K562 (cell line): ENCODE results near the gene ECHDC3. TPM values are rescaled to one million over a fixed set of nuclear protein-coding genes. Genes with fewer than 3 reads are reported as not detected.

Experiments used
- ARNT ChIP-seq, 2 experiments: fragments of 450-650 bp; IDR thresholded peaks; 2 replicates each; pipeline ENCODE4 v1.6.1; 2016; ENCODE audit warnings: mild to moderate bottlenecking in 1 of 2
- ATF7 ChIP-seq: fragments of 450-650 bp; IDR thresholded peaks from 2 replicates; pipeline ENCODE4 v1.7.1; 2014; ENCODE audit warnings: mild to moderate bottlenecking, moderate library complexity
- CBX5 ChIP-seq: IDR thresholded peaks from 2 replicates; pipeline ENCODE4 v1.6.1; 2014; ENCODE audit warnings: low read depth, borderline replicate concordance
- CCAR2 ChIP-seq: fragments of 200-400 bp; formaldehyde crosslinking; IDR thresholded peaks from 2 replicates; pipeline ENCODE4 v1.6.1; 2017; ENCODE audit warnings: mild to moderate bottlenecking, low read depth, low read length
- EP300 ChIP-seq: IDR thresholded peaks from 2 replicates; pipeline ENCODE4 v1.6.1; 2012; ENCODE audit warnings: low read length, improper control_type of control experiment
- KDM5B ChIP-seq: fragments of 200-600 bp; sonication (generic); IDR thresholded peaks from 2 replicates; pipeline ENCODE4 v1.6.1; 2012; ENCODE audit warnings: low read depth, mild to moderate bottlenecking, moderate library complexity, low read length, control low read depth, inconsistent platforms; ENCODE audit not compliant: insufficient replicate concordance
- MYBL2 ChIP-seq, 2 experiments: fragments of 450-650 bp in 1 of 2; sonication (generic) in 1 of 2; formaldehyde crosslinking in 1 of 2; IDR thresholded peaks; 2 replicates each; pipeline versions ENCODE4 v1.6.1 to v1.8.1; 2017 to 2022; ENCODE audit warnings: borderline replicate concordance in 1 of 2, inconsistent platforms in 1 of 2, low read depth in 1 of 2, mild to moderate bottlenecking in 1 of 2, missing genetic modification reagents in 1 of 2, moderate library complexity in 1 of 2
- NR2C2 ChIP-seq, 2 experiments: fragments of 200-800 bp in 1 of 2; sonication (Bioruptor generic) in 1 of 2; sonication (generic) in 1 of 2; formaldehyde crosslinking in 1 of 2; IDR thresholded peaks; 2 replicates each; pipeline versions ENCODE4 v1.6.1 to v1.8.0; 2016 to 2022; ENCODE audit warnings: mild to moderate bottlenecking in 1 of 2, missing compliant biosample characterization in 1 of 2, missing genetic modification characterization in 1 of 2, missing genetic modification reagents in 1 of 2
- POLR2G ChIP-seq: fragments of 200-400 bp; formaldehyde crosslinking; IDR thresholded peaks from 2 replicates; pipeline ENCODE4 v1.6.1; 2017; ENCODE audit warnings: low read depth, mild to moderate bottlenecking, antibody characterized with exemption, low read length, moderate library complexity
- RBBP5 ChIP-seq: fragments of 200-600 bp; sonication (generic); IDR thresholded peaks from 2 replicates; pipeline ENCODE4 v1.6.1; 2012; ENCODE audit warnings: borderline replicate concordance, mild to moderate bottlenecking, low read length, control low read depth, inconsistent platforms; ENCODE audit not compliant: insufficient read depth, poor library complexity, severe bottlenecking
- TEAD2 ChIP-seq: fragments of 450-650 bp; IDR thresholded peaks from 2 replicates; pipeline ENCODE4 v1.6.1; 2016; ENCODE audit warnings: missing genetic modification characterization, control low read depth, missing compliant biosample characterization
- YBX1 ChIP-seq: fragments of 450-650 bp; IDR thresholded peaks from 2 replicates; pipeline ENCODE4 v1.7.1; 2016; ENCODE audit warnings: mild to moderate bottlenecking
- ZNF551 ChIP-seq: fragments of 250-450 bp; sonication (Bioruptor Pico); IDR thresholded peaks from 2 replicates; pipeline ENCODE4 v1.5.0; 2021; ENCODE audit warnings: mild to moderate bottlenecking, moderate library complexity
- ZNF57 ChIP-seq: fragments of 450-650 bp; formaldehyde crosslinking; IDR thresholded peaks from 2 replicates; pipeline ENCODE4 v1.4.0; 2020; ENCODE audit warnings: mild to moderate bottlenecking, moderate library complexity
- ZNF766 ChIP-seq: fragments of 200-800 bp; sonication (Bioruptor generic); conservative IDR thresholded peaks from 2 replicates; pipeline ENCODE4 v1.6.1; 2016; ENCODE audit warnings: missing genetic modification characterization, missing compliant biosample characterization
- ZNF77 ChIP-seq: fragments of 250-450 bp; sonication (Bioruptor Pico); IDR thresholded peaks from 2 replicates; pipeline ENCODE4 v1.5.0; 2020
- polyA plus RNA-seq, 8 experiments: library from polyadenylated mRNA; depleted of rRNA in 4 of 8; stranded (reverse) in 5 of 8; unstranded in 3 of 8; fragments of >200 nt; fragmentation: Nextera tagmentation in 2 of 8; fragmentation: Illumina TruSeq in 1 of 8; extraction: Ambion mirVana in 2 of 8; extraction: Trizol in 1 of 8; gene quantifications; 2 replicates each; pipeline versions ENCODE4 v1.2.1 to v1.2.3, GENCODE V29; 2011 to 2014; ENCODE audit warnings: inconsistent platforms in 1 of 8, missing spikeins in 1 of 8
- total RNA-seq, 7 experiments: library from RNA; depleted of rRNA in 6 of 7; stranded (reverse); fragments of >200 nt in 6 of 7; fragmentation: Illumina TruSeq in 2 of 7; extraction: Trizol in 2 of 7; gene quantifications; 2 replicates each; pipeline versions ENCODE4 v1.2.1 to v1.2.3, GENCODE V29; 2011 to 2021; ENCODE audit warnings: low replicate concordance in 1 of 7
- TF ChIP-seq, protein P1 (sequence below): conservative IDR thresholded peaks from 2 replicates; pipeline ENCODE4 v1.6.1; 2011; ENCODE audit warnings: low read depth, mild to moderate bottlenecking, low read length; ENCODE audit not compliant: control insufficient read depth
- TF ChIP-seq, protein P2 (sequence below): fragments of 250-450 bp; sonication (Bioruptor Pico); IDR thresholded peaks from 2 replicates; pipeline ENCODE4 v1.9.0; 2021; ENCODE audit warnings: mild to moderate bottlenecking
- TF ChIP-seq, protein P3 (sequence below): fragments of 150-350 bp; conservative IDR thresholded peaks from 2 replicates; pipeline ENCODE4 v1.6.1; 2014; ENCODE audit warnings: low read length
- TF ChIP-seq, protein P4 (sequence below): fragments of 250-450 bp; sonication (Bioruptor Pico); IDR thresholded peaks from 2 replicates; pipeline ENCODE4 v1.4.0; 2020; ENCODE audit warnings: mild to moderate bottlenecking, moderate library complexity
- TF ChIP-seq, protein P5 (sequence below): fragments of 200-800 bp; sonication (Bioruptor generic); IDR thresholded peaks from 2 replicates; pipeline ENCODE4 v1.6.1; 2017; ENCODE audit warnings: missing genetic modification characterization, missing compliant biosample characterization

The ECHDC3 gene
- total and polyA plus RNA-seq, 9 of the 15 experiments (the other 6 are each of a cell fraction or from before 2014, with no cell fraction given): 0.53 to 21.9 (median 15.7) TPM

DNA sequence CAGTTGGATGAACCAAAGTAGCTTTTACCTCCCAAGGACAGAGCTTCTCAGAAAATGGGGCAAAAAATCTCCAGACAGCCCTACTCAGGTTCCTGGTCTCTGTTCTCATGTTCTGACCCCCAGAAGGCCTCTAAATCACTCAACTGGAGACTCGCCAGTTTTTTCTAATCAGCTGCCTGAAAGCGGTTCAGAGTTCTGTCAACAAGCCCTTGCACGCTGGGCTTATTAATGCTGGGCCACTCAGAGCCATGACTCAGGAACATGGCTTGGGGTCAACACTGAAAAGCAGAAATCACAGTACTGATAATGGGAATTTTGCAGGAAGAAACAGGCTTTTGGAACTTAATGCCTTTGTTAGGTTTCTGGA lies 15.3 kb downstream of the ECHDC3 start (continued):
- TF ChIP-seq, protein P1, sequence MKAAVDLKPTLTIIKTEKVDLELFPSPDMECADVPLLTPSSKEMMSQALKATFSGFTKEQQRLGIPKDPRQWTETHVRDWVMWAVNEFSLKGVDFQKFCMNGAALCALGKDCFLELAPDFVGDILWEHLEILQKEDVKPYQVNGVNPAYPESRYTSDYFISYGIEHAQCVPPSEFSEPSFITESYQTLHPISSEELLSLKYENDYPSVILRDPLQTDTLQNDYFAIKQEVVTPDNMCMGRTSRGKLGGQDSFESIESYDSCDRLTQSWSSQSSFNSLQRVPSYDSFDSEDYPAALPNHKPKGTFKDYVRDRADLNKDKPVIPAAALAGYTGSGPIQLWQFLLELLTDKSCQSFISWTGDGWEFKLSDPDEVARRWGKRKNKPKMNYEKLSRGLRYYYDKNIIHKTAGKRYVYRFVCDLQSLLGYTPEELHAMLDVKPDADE: no peak
- TF ChIP-seq POLR2G: no peak
- no peak for TF ChIP-seq MYBL2 (IDR thresholded peaks at IDR 0.05; ENCODE audit: low read depth)
- no peak for TF ChIP-seq MYBL2 (CRISPR knock-in tag; IDR thresholded peaks at IDR 0.05; ENCODE audit: borderline replicate concordance)
- TF ChIP-seq, protein P2, sequence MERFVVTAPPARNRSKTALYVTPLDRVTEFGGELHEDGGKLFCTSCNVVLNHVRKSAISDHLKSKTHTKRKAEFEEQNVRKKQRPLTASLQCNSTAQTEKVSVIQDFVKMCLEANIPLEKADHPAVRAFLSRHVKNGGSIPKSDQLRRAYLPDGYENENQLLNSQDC (CRISPR knock-in tag): no peak
- peak in 1 of 2 experiments; percentile 57; a peak in 2 of 4 replicates for TF ChIP-seq ARNT (IDR thresholded peaks at IDR 0.05)
- TF ChIP-seq KDM5B: no peak
- TF ChIP-seq EP300: peak; percentile 66
- TF ChIP-seq ZNF57: no peak
- no peak for TF ChIP-seq CBX5
- no peak for TF ChIP-seq TEAD2 (tag)
- TF ChIP-seq, protein P3, sequence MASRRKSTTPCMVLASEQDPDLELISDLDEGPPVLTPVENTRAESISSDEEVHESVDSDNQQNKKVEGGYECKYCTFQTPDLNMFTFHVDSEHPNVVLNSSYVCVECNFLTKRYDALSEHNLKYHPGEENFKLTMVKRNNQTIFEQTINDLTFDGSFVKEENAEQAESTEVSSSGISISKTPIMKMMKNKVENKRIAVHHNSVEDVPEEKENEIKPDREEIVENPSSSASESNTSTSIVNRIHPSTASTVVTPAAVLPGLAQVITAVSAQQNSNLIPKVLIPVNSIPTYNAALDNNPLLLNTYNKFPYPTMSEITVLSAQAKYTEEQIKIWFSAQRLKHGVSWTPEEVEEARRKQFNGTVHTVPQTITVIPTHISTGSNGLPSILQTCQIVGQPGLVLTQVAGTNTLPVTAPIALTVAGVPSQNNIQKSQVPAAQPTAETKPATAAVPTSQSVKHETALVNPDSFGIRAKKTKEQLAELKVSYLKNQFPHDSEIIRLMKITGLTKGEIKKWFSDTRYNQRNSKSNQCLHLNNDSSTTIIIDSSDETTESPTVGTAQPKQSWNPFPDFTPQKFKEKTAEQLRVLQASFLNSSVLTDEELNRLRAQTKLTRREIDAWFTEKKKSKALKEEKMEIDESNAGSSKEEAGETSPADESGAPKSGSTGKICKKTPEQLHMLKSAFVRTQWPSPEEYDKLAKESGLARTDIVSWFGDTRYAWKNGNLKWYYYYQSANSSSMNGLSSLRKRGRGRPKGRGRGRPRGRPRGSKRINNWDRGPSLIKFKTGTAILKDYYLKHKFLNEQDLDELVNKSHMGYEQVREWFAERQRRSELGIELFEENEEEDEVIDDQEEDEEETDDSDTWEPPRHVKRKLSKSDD: no peak
- TF ChIP-seq ZNF77: no peak
- no peak for TF ChIP-seq ZNF551 (CRISPR knock-in tag)
- TF ChIP-seq, protein P4, sequence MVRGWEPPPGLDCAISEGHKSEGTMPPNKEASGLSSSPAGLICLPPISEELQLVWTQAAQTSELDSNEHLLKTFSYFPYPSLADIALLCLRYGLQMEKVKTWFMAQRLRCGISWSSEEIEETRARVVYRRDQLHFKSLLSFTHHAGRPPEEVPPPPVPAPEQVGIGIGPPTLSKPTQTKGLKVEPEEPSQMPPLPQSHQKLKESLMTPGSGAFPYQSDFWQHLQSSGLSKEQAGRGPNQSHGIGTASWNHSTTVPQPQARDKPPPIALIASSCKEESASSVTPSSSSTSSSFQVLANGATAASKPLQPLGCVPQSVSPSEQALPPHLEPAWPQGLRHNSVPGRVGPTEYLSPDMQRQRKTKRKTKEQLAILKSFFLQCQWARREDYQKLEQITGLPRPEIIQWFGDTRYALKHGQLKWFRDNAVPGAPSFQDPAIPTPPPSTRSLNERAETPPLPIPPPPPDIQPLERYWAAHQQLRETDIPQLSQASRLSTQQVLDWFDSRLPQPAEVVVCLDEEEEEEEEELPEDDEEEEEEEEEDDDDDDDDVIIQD (CRISPR knock-in tag): no peak
- TF ChIP-seq YBX1: no peak
- TF ChIP-seq ATF7: peak; percentile 58
- TF ChIP-seq, protein P5, sequence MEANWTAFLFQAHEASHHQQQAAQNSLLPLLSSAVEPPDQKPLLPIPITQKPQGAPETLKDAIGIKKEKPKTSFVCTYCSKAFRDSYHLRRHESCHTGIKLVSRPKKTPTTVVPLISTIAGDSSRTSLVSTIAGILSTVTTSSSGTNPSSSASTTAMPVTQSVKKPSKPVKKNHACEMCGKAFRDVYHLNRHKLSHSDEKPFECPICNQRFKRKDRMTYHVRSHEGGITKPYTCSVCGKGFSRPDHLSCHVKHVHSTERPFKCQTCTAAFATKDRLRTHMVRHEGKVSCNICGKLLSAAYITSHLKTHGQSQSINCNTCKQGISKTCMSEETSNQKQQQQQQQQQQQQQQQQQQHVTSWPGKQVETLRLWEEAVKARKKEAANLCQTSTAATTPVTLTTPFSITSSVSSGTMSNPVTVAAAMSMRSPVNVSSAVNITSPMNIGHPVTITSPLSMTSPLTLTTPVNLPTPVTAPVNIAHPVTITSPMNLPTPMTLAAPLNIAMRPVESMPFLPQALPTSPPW: peak; percentile 29; the same call in 1 of the 2 replicates
- no peak for TF ChIP-seq NR2C2 (CRISPR knock-in tag; IDR thresholded peaks at IDR 0.05)
- peak; percentile 84 for TF ChIP-seq NR2C2 (tag; IDR thresholded peaks at IDR 0.05)
- no peak for TF ChIP-seq ZNF766 (CRISPR knock-in tag)
- no peak for TF ChIP-seq CCAR2
- TF ChIP-seq RBBP5: no peak
